D341Med (cell line): ENCODE results near the gene IGIP.
A peak's percentile ranks its signal among the peaks of the same experiment; 100 is the strongest.

Experiments used
- DNase-seq: peaks from one replicate; pipeline ENCODE4 v3.0.0; 2012; ENCODE audit warnings: low spot score

The IGIP gene

DNA sequence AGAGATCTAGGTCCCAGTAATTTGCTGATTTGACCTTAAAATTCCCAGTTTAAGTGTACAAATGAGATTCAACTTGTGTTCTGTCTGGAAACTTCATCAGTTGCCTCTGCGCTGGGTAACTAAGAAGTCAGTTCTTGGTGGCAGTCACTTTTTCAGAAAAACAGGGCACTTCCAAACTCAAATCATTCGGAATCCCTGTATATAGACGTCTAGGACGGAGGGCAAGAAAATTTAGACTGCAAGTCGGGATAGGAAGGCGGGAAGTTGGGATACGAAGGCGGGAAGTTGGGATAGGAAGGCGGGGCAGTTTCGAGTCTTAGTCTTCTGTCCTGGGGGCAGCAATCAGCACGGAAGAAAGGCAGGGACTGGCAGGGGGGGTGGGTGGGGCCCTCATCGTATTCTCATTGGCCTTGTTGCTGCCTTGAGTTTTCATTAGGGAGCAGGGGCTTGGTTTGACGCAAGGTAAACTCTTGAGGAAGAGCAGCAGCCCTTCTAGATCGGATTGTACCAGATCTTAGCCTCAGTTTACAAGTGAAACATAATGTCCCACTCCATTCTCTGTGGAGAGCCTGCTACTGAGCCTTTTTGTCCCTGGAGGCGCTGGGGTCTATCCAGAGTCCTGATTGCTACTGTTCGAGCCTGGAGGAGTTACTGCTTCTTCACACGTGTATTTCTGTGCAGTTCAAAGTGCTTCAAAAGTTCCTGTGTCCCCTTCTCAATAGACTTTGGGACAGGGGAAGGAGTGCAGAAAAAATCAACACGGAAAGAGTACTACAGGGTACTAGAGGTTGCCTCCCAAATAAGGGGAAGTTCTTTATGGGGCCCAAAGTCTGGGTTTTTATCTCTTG lies 14.5 kb upstream of the IGIP start:
- DNase-seq = no peak

DNA sequence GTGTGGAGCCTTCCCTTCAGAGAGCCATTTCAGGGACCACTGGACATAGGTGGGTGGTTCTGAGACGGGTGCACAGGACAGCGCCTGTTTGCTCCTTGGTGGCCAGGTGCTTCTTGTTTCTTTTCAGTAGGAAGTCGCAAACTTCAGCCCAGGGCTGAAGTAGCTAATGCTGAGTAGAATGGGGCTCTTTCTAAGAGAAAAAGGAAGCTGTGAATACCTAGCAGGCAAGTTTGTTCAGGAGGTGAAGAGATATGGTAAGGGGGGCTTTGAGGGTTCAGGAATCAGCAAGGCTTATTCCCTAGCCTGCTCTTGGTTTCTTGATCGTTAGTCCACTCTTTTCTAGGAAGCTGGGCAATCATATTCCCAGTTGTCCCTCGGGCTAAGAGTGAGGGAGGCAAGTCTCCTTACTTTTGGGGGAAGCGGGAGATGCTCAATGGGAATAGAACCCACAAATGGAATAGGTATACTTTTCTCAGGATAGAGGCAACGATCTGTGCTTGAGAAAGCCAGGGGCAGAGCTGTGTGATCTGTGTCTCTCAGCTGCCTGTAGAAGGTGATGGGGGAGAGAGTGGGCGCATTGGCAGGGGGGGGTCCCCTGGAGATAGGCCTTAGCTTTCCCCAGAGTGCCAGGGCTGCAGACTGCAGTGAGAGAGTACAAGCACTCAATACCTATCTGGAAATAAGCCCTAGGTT lies 13.7 kb upstream of the IGIP start:
- no peak for DNase-seq

DNA sequence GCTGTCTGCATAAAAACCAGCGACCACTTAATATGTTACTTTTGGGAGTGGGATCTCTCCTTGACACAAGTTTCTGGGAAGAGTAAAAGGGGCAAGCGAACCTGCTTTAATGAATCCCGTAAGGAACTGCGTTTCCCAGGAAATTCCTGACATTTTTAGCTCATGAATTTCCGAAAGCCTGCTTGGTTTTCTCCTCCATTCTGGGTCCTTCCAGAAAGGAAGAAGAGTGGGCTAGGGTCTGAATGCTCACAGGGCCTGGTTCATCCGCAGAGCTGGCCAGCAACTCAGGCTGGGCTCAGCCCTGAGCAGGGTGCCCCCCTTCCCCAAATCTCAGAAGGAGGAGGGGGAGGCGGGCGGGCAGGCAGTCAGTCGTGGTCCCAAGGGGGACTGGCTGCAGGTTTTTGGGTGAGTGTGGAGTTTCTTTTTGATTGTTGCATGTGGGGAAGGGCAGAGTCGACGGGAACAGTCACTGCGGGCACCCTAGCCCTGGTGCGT lies 13.0 kb upstream of the IGIP start:
- DNase-seq = no peak

DNA sequence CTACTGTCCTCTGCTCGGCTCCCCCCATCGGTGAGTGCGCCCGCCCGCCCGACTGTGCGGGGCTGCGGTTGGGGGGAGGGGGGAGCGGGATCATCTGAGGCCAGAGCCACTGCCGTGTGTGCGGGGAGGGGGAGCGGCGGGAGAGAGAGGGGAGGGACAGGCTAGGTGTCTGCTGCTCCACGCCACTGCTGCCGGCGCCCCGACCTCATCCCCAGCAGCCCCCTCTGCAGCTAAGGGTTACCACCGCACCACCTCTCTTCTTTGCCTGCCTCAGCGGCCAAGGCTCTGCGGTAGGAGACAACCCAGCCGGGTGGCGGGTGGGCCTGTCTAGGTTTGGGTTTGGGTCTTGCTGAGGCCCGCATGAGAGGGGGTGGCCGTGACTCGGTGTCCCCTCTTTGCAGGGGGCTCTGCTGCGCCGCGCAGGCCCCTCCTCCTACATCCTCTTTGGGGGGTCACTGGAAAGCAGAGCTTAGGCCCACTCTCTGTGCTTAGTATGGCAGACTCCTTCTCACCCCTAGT lies 12.5 kb upstream of the IGIP start:
- DNase-seq = peak; percentile 56

DNA sequence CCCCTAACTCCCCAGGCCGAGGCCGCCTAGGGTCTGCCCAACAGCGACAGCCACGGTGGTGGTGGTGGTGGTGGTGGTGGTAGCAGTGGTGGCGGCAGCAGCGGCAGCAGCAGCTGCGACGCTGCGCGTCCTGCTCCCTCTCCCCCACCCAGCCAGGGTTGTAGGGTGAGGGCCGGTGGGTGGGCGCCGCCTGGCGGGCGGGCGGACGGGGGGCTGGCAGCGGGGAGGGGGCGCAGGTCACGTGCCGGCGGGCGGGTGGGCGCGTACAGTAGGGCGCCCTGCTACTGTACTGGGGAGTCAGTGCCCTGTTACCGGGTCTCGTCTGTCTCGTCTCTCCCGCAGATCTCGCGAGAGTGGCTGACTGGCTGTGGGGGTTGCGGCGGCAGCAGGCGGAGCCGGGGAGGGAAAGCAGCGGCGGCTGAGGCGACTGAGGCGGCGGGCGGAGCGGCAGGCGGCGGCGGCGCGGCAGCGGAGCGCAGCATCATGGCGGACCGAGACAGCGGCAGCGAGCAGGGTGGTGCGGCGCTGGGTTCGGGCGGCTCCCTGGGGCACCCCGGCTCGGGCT lies 12.0 kb upstream of the IGIP start, which contains the start of gene PURA:
TSS of gene PURA (plus strand) at position 411 of the 565 bp plus-strand sequence. CDS start at position 484, 73 bp downstream.
- DNase-seq = peak; percentile 94

- DNase-seq = peak; percentile 57
Observed at GRCh38 chr5:140114341-140115185, 11.2 kb upstream of the IGIP start.

DNA sequence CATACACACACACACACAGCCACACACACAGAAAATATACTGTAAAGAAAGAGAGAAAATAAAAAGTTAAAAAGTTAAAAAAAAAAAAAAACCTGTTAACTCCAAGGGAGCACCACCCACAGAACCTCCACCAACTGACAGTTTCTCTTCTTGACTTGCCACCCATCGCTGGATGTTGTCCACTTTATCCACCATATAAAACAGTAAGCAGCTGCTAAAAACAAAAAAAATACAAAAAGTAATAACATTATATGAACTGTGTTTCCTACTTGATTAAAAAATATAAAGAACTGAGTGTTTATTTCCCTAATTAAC lies 10.6 kb upstream of the IGIP start:
- DNase-seq = no peak

DNA sequence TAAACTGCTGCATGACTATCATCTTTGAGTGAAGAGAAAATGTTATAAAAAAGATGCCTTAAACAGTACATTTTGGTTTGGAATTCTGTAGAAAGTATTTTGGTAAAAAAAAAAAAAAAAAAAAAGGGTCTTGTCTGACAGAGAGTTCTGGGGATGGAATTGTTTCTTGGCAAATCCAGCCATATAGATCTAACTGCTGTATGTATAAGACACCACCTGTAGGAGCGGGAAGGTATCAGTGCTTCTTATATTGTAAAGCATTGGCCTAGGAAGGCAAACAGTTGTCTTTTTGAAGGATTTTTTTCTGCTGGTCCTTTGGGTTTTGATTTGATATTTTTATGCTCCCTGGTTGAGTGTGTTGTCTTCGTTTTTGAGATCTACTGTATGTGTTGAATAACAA lies 9.0 kb upstream of the IGIP start:
- DNase-seq = no peak

DNA sequence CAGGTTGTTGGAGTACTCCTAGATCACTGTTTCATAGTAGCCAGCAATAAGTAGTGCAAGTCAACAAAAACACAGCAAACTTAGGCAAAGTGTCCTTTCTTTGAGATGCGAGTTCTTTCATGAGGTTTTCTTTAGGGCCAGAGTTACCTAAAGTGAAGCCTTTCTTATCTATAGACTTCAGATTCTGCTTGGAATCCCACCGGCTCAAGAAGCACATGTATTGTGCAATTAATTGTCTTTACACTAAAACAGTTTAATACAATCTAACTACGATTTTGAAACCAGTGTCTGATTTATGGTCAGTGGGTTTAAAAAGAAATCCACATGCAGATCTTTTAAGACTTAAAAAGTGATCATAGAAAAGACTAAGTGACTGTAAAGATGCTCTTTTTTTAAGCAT lies 8.2 kb upstream of the IGIP start:
- DNase-seq = no peak

- DNase-seq = no peak
Observed at GRCh38 chr5:140118302-140118936, 7.3 kb upstream of the IGIP start.

DNA sequence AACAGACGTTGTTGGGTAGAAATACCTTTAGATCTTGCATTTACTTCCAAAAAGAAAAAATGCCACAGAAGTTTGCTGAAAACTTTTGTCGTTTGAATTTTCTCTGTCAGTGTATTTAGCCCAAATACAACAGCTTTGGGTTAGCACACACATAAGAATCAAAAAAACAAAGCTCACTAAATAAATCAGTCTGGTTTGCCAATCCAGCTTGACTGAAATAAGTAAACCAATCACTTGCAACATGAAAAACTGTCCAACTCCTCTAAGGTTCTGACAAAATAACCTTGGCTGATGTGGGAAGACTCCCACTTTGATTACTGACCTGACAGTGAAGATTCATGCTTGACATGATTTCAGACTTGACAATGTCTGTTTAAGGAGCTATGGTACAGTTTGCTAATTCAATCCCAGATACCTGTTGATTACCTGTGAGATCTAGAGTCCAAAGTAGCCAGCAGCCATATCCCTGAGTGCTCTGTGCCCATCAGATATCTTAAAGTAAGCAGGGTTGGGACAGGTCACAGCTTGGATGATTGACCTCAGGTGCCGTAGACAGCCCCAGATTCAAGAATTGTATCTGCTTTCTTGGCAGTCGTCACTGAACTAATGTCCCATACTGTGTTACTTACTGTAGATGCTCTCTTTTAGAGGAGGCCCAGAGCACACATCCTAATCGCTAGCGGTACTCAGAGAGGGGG lies 727 bp downstream of the IGIP start:
- DNase-seq = no peak

- no peak for DNase-seq
Observed at GRCh38 chr5:140128376-140128775, 2.6 kb downstream of the IGIP start.

DNA sequence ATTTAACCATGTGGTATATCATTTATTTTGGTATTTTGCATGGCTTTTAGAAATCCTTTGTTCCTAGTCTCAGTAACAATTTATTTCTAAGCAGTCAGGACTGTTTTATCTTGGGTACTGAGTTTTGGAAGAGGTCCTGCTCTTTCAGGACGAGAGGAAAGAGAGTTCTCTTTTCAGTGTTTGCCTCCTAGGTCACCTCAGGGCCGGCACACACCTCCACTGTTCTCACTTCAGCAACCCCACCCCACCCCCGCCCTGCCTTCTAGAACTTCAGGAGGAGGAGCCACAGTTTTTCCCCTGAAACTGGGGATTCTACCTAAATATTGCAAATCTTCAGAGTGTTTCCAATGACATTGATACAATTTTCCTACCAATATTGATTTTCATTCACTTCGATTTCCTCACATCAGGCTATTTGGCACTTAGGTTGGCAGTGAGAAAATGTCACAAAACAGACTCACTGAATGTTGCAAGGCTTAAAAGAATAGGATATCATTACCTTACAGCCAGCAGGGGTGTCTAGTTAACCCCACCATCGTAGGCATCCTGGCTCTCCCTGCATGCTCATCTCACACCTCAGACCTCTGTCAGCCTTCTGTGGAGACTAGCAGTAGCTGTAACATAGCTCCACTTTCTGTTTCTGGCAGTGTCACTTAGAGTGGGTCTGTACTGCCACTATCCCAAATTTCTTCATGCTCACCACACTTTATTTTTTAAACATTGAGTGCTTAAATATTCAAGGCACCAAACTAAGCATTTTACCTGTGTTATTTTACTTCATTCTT lies 5.4 kb downstream of the IGIP start:
- DNase-seq = no peak

DNA sequence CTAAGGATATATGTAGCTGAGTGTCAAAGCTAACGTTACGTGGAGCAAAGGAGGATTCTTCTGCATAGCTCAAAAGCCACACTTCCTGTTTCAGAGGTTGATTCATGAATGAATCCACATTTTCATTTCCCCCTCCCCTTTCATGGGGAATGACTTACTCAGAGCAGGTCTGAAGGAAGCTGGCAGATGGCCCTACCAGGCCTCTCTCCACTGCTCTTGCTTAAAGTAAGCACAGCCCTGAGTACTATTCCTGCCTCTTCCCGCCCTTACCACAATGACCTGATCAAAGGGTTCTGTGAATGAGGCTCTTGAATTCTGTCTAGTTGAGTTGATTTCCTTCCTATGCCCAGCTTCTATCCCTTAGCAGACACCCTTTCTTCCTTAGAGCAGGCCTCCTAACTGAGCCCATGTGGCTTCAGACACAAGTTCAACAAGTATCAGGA lies 6.3 kb downstream of the IGIP start:
- DNase-seq = no peak

- no peak for DNase-seq
Observed at GRCh38 chr5:140133514-140134167, 7.9 kb downstream of the IGIP start.

GRCh38 chr5:140134277-140134935 lies 8.7 kb downstream of the IGIP start:
- no peak for DNase-seq

DNA sequence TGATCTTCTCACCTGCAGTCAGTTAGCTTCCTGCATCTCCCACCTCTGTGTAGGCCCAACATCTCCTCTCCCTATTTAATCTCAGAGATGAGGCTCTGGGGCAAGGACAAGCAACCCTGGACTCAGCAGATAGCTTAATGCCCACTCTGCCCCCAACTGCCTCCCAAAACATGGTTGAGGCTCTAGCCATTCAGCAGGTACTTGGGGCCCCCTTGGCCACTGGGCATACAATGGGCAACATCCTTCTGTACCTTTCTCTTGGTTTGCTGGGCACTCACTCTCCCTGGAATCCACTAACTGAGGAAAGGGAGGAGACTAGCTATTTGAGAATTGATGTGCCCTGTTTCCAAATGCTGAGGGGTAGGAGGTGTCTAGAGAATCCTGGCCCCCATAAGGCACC lies 9.4 kb downstream of the IGIP start:
- no peak for DNase-seq

DNA sequence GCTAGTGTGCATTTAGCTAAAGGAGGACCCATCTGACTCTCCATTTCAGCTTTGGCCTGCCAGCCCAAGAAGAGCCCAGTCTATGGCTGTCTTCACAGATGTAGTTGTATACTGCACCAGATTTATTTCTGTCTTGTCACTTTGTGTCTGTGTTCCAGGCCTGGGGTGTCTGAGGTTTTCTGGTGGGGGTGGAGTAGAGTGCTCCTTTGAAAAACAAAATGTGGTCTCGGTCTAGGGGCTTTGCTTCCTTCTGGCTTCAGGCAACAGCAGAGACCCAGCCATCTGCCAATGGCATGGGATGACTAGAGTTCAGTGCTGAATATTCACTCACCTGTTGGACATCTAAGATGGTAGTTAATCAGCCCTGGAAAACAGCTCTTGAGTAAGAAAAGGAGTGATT lies 10.9 kb downstream of the IGIP start:
- no peak for DNase-seq

- no peak for DNase-seq
Observed at GRCh38 chr5:140140435-140140834, 14.7 kb downstream of the IGIP start.
